HEK293 (cell line): Measurements from ENCODE around the gene ARHGEF26.

Experiments used
- CTCF ChIA-PET: fragments of 350-600 bp; formaldehyde crosslinking; extraction: SDS; loops from one replicate; lab custom pipeline; 2021; ENCODE audit warnings: antibody characterized with exemption; lab: Yijun Ruan, JAX
- POLR2A ChIA-PET: fragments of 300-600 bp; formaldehyde crosslinking; extraction: SDS; loops from one replicate; lab custom pipeline; 2020; ENCODE audit warnings: antibody characterized with exemption, inconsistent platforms; lab: Yijun Ruan, JAX
- H3K27ac ChIP-seq: fragments of 200-500 bp; sonication (Bioruptor generic); 2 replicates; pipeline ENCODE4 v1.5.1; 2014; ENCODE audit warnings: low read depth, low read length, control low read depth, inconsistent platforms; ENCODE audit errors: extremely low read depth
- H3K36me3 ChIP-seq, 2 experiments: fragments of 200-500 bp in 1 of 2; sonication (Bioruptor generic) in 1 of 2; 1 replicate in 1 of 2; 2 replicates in 1 of 2; pipeline ENCODE4 v1.5.1; 2014 to 2017; ENCODE audit warnings: inconsistent platforms in 2 of 2, low read length in 2 of 2; ENCODE audit not compliant: control insufficient read depth in 2 of 2, insufficient read depth in 1 of 2
- H3K4me1 ChIP-seq: fragments of 200-500 bp; sonication (Bioruptor generic); 2 replicates; pipeline ENCODE4 v1.5.1; 2014; ENCODE audit warnings: mild to moderate bottlenecking, low read length, inconsistent platforms; ENCODE audit not compliant: control insufficient read depth, insufficient read depth
- H3K4me3 ChIP-seq: 2 replicates; pipeline ENCODE4 v1.5.1; 2011; ENCODE audit warnings: low read depth, mild to moderate bottlenecking, control low read depth, low read length, moderate library complexity
- H3K9me3 ChIP-seq: fragments of 200-500 bp; sonication (Bioruptor generic); 2 replicates; pipeline ENCODE4 v1.5.1; 2014; ENCODE audit warnings: low read depth, low read length, inconsistent platforms; ENCODE audit not compliant: control insufficient read depth, insufficient read depth
- HOXA7 ChIP-seq: sonication (generic); formaldehyde crosslinking; IDR thresholded peaks from 2 replicates; pipeline ENCODE4 v1.8.1; 2022; ENCODE audit warnings: missing genetic modification reagents, borderline replicate concordance
- ZBTB1 ChIP-seq: fragments of 450-650 bp; formaldehyde crosslinking; IDR thresholded peaks from 2 replicates; pipeline ENCODE4 v1.5.1; 2016; ENCODE audit warnings: missing biosample characterization, missing genetic modification characterization
- ZFP3 ChIP-seq: fragments of 450-650 bp; formaldehyde crosslinking; IDR thresholded peaks from 2 replicates; pipeline ENCODE4 v1.5.1; 2016; ENCODE audit warnings: low read depth, missing biosample characterization, missing genetic modification characterization
- ZNF146 ChIP-seq: fragments of 450-650 bp; formaldehyde crosslinking; IDR thresholded peaks from 2 replicates; pipeline ENCODE4 v1.5.1; 2016; ENCODE audit warnings: missing biosample characterization, missing genetic modification characterization
- ZNF169 ChIP-seq: fragments of 450-650 bp; formaldehyde crosslinking; IDR thresholded peaks from 2 replicates; pipeline ENCODE4 v1.5.1; 2016; ENCODE audit warnings: missing biosample characterization, missing genetic modification characterization
- ZNF670 ChIP-seq: fragments of 450-650 bp; formaldehyde crosslinking; IDR thresholded peaks from 2 replicates; pipeline ENCODE4 v1.5.1; 2016; ENCODE audit warnings: missing biosample characterization, missing genetic modification characterization, low read depth
- ZNF776 ChIP-seq: fragments of 450-650 bp; formaldehyde crosslinking; IDR thresholded peaks from 2 replicates; pipeline ENCODE4 v1.5.0; 2017; ENCODE audit warnings: missing biosample characterization, missing genetic modification characterization, borderline replicate concordance
- ZNF843 ChIP-seq: fragments of 450-650 bp; formaldehyde crosslinking; IDR thresholded peaks from 2 replicates; pipeline ENCODE4 v1.5.1; 2016; ENCODE audit warnings: missing biosample characterization, missing genetic modification characterization
- ZXDB ChIP-seq: fragments of 450-650 bp; formaldehyde crosslinking; IDR thresholded peaks from 2 replicates; pipeline ENCODE4 v1.5.1; 2016; ENCODE audit warnings: missing biosample characterization, missing genetic modification characterization
- TF ChIP-seq, protein P1 (sequence below): fragments of 450-650 bp; formaldehyde crosslinking; IDR thresholded peaks from 2 replicates; pipeline ENCODE4 v1.5.1; 2016; ENCODE audit warnings: missing biosample characterization, missing genetic modification characterization
- TF ChIP-seq, protein P2 (sequence below): fragments of 450-650 bp; formaldehyde crosslinking; IDR thresholded peaks from 2 replicates; pipeline ENCODE4 v1.5.1; 2017; ENCODE audit warnings: missing biosample characterization, missing genetic modification characterization
- TF ChIP-seq, protein P3 (sequence below): fragments of 450-650 bp; formaldehyde crosslinking; IDR thresholded peaks from 2 replicates; pipeline ENCODE4 v1.5.1; 2016; ENCODE audit warnings: missing biosample characterization, missing genetic modification characterization
- TF ChIP-seq, protein P4 (sequence below): fragments of 450-650 bp; formaldehyde crosslinking; IDR thresholded peaks from 2 replicates; pipeline ENCODE4 v1.5.1; 2017; ENCODE audit warnings: missing biosample characterization, missing genetic modification characterization

ARHGEF26 gene

DNA sequence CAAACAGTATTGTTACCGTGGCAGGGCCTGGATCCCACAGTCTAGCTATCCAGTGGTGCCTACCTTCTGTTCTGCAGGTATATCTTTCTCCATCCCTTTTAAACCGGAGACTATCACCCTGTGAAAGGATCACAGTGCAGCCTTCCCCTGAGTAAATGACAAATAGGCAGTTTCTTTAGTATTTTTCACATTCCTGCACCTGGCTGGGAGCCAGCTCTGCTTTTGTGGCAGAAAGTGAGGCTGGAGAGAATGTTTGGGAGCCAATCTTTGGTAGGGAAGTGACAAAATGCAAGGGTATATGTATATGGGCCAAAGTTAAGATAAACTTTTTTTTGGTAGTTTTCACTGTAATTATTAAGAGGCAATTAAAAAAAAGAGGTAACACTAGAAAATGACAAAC is 54.8 kb downstream of the ARHGEF26 start:
- no peak for TF ChIP-seq ZBTB1
- Histone ChIP-seq H3K27ac (no peak overlapping the region), H3K9me3 (no peaks in the 10 kb centered on the region), H3K4me3 (no peak overlapping the region), H3K36me3 (no peaks in the 10 kb centered on the region), H3K4me1 (0 out of 2 replicates have a peak, but pooled peaks cover 2% of the 10 kb centered on the region)
- CTCF ChIA-PET, result interaction anchor here (0.7 kb wide), 1 partner anchor 156 kb away, joined by 3 read pairs; no protein-coding TSS in a partner anchor
- POLR2A ChIA-PET, result interaction anchor here (1.0 kb wide), 1 partner anchor 55 kb away, joined by 3 read pairs; the partner anchor contains the start of gene ARHGEF26

DNA sequence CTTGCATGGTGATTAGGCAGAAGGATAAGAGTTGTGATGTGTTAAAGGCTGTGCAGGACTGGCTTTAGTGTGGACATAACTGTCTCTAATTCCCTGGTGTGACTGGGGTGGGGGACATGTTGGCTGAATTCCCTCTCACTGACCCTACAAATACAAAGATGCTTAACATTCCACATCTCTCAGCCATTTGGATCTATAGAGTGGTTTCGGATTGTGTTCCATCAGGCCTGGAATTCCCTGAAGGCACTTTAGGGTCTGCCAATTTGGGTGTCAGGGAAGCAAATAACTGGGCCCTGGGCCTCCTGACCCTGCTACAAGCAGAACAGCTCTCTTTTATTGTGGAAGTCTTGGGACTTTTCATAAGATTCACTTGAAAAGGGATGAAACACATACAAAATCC is 56.2 kb downstream of the ARHGEF26 start:
- POLR2A ChIA-PET, result no interaction called here
- no peaks in the 10 kb centered on the region for H3K9me3 ChIP-seq
- H3K4me1 ChIP-seq, result 0 out of 2 replicates have a peak, but pooled peaks cover 2% of the 10 kb centered on the region
- H3K4me3 ChIP-seq, result no peak overlapping the region
- H3K36me3 ChIP-seq, result no peaks in the 10 kb centered on the region
- H3K27ac ChIP-seq, result no peak overlapping the region
- CTCF ChIA-PET, result interaction anchor here (0.9 kb wide), 1 partner anchor 11 kb away, joined by 3 read pairs; no protein-coding TSS in a partner anchor
- TF ChIP-seq ZFP3, result no peak
- no peak for TF ChIP-seq ZNF776 (tag by site-specific recombination)
- TF ChIP-seq, protein P1, sequence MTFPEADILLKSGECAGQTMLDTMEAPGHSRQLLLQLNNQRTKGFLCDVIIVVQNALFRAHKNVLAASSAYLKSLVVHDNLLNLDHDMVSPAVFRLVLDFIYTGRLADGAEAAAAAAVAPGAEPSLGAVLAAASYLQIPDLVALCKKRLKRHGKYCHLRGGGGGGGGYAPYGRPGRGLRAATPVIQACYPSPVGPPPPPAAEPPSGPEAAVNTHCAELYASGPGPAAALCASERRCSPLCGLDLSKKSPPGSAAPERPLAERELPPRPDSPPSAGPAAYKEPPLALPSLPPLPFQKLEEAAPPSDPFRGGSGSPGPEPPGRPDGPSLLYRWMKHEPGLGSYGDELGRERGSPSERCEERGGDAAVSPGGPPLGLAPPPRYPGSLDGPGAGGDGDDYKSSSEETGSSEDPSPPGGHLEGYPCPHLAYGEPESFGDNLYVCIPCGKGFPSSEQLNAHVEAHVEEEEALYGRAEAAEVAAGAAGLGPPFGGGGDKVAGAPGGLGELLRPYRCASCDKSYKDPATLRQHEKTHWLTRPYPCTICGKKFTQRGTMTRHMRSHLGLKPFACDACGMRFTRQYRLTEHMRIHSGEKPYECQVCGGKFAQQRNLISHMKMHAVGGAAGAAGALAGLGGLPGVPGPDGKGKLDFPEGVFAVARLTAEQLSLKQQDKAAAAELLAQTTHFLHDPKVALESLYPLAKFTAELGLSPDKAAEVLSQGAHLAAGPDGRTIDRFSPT (tag by site-specific recombination), result no peak
- no peak for TF ChIP-seq ZNF843 (tag by site-specific recombination)
- no peak for TF ChIP-seq ZNF146 (tag by site-specific recombination)
- no peak for TF ChIP-seq ZNF670
- TF ChIP-seq HOXA7 (CRISPR knock-in tag), result no peak
- TF ChIP-seq, protein P2, sequence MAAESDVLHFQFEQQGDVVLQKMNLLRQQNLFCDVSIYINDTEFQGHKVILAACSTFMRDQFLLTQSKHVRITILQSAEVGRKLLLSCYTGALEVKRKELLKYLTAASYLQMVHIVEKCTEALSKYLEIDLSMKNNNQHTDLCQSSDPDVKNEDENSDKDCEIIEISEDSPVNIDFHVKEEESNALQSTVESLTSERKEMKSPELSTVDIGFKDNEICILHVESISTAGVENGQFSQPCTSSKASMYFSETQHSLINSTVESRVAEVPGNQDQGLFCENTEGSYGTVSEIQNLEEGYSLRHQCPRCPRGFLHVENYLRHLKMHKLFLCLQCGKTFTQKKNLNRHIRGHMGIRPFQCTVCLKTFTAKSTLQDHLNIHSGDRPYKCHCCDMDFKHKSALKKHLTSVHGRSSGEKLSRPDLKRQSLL, result no peak
- TF ChIP-seq ZNF169 (tag by site-specific recombination), result no peak
- TF ChIP-seq, protein P3, sequence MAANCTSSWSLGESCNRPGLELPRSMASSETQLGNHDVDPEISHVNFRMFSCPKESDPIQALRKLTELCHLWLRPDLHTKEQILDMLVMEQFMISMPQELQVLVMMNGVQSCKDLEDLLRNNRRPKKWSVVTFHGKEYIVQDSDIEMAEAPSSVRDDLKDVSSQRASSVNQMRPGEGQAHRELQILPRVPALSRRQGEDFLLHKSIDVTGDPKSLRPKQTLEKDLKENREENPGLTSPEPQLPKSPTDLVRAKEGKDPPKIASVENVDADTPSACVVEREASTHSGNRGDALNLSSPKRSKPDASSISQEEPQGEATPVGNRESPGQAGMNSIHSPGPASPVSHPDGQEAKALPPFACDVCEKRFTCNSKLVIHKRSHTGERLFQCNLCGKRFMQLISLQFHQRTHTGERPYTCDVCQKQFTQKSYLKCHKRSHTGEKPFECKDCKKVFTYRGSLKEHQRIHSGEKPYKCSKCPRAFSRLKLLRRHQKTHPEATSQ (tag by site-specific recombination), result no peak
- TF ChIP-seq, protein P4, sequence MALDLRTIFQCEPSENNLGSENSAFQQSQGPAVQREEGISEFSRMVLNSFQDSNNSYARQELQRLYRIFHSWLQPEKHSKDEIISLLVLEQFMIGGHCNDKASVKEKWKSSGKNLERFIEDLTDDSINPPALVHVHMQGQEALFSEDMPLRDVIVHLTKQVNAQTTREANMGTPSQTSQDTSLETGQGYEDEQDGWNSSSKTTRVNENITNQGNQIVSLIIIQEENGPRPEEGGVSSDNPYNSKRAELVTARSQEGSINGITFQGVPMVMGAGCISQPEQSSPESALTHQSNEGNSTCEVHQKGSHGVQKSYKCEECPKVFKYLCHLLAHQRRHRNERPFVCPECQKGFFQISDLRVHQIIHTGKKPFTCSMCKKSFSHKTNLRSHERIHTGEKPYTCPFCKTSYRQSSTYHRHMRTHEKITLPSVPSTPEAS (tag by site-specific recombination), result no peak
- TF ChIP-seq, all 188 proteins: peak for 0

DNA sequence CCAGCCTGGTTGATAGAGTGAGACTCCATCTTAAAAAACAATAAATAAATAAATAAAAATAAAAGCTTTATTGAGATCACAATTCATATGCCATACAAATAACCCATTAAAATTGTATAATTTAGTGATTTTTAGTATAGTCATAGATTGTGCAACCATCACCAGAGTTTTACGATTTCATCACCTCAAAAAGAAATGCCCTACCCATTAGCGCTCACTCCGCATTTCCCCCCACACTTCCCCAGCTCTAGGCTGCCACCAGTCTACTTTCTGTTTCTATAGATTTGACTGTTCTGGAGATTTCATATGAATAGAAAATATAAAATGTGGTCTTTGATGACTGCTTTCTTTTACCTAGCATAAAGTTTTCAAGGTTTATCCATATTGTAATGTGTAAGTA is 57.0 kb downstream of the ARHGEF26 start:
- Histone ChIP-seq H3K4me3 (no peak overlapping the region), H3K27ac (no peak overlapping the region), H3K36me3 (no peaks in the 10 kb centered on the region), H3K9me3 (no peaks in the 10 kb centered on the region), H3K4me1 (0 out of 2 replicates have a peak, but pooled peaks cover 2% of the 10 kb centered on the region)
- POLR2A ChIA-PET, result no interaction called here
- TF ChIP-seq ZXDB (tag by site-specific recombination), result no peak
- CTCF ChIA-PET, result interaction anchor here (0.9 kb wide), 1 partner anchor 12 kb away, joined by 3 read pairs; no protein-coding TSS in a partner anchor
